ENCODE results near the gene FBXO39. TPM values are rescaled to one million over a fixed set of nuclear protein-coding genes. Genes with fewer than 3 reads are reported as not detected.
A peak's percentile ranks its signal among the peaks of the same experiment; 100 is the strongest.

Gene FBXO39
- total RNA-seq, 4 donors from 2014 or later, result not detected

DNA sequence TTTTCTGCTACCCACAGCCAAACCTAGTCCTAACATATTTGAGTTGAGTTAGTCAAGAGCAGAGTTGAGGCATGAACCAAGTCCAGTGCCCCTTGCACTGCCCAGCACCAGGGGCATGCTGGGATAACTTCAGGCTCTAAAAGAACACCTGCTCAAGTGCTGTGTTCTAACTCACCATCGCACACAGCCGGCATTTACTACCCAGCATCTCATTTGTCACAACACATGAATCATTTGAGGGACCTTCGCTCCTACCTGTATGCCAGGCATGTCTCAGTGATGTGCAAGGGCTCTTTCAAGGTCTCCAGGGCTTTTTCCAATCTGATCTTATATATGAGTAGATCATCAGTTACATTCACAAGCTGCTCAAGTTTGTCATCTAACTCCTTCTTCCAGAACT is 42.9 kb downstream of the FBXO39 start:
- no peaks in the 10 kb centered on the region for H3K9me3 ChIP-seq
- DNase-seq (no peak), ATAC-seq (no peak)
- H3K27me3 ChIP-seq, result peaks cover 0 to 4% (median 0%) of the 10 kb centered on the region in 3 donors
- in situ Hi-C loops (cut with MboI; ENCODE audit: low sequenced_read_pairs in 4 of 4) (no loop called here), intact Hi-C loops (cut with DNase I; ENCODE audit: low total_unique reads) (no loop called here)
- no peak overlapping the region for H3K4me3 ChIP-seq
- no peak overlapping the region for H3K27ac ChIP-seq
- TF ChIP-seq POLR2A (IDR thresholded peaks at IDR 0.05), result no peak
- TF ChIP-seq, protein P1, sequence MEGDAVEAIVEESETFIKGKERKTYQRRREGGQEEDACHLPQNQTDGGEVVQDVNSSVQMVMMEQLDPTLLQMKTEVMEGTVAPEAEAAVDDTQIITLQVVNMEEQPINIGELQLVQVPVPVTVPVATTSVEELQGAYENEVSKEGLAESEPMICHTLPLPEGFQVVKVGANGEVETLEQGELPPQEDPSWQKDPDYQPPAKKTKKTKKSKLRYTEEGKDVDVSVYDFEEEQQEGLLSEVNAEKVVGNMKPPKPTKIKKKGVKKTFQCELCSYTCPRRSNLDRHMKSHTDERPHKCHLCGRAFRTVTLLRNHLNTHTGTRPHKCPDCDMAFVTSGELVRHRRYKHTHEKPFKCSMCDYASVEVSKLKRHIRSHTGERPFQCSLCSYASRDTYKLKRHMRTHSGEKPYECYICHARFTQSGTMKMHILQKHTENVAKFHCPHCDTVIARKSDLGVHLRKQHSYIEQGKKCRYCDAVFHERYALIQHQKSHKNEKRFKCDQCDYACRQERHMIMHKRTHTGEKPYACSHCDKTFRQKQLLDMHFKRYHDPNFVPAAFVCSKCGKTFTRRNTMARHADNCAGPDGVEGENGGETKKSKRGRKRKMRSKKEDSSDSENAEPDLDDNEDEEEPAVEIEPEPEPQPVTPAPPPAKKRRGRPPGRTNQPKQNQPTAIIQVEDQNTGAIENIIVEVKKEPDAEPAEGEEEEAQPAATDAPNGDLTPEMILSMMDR (IDR thresholded peaks at IDR 0.05 in 4 of 5, conservative IDR thresholded peaks at IDR 0.05 in 1 of 5), result no peak
- H3K4me1 ChIP-seq, result no peaks in the 10 kb centered on the region
- no peaks in the 10 kb centered on the region for H3K36me3 ChIP-seq

- no peak for TF ChIP-seq POLR2A (IDR thresholded peaks at IDR 0.05)
- TF ChIP-seq, protein P1 (IDR thresholded peaks at IDR 0.05 in 4 of 5, conservative IDR thresholded peaks at IDR 0.05 in 1 of 5), result no peak
- DNase-seq, result no peak
- peaks cover 0 to 6% (median 4%) of the 10 kb centered on the region in 3 donors for H3K27me3 ChIP-seq
- H3K36me3 ChIP-seq, result no peaks in the 10 kb centered on the region
- H3K9me3 ChIP-seq, result no peaks in the 10 kb centered on the region
- H3K4me1 ChIP-seq, result no peaks in the 10 kb centered on the region
- intact Hi-C loops (cut with DNase I; ENCODE audit: low total_unique reads) (no loop called here), in situ Hi-C loops (cut with MboI; ENCODE audit: low sequenced_read_pairs in 4 of 4) (no loop called here)
- H3K4me3 ChIP-seq, result no peak overlapping the region
- H3K27ac ChIP-seq, result no peak overlapping the region
- no peak for ATAC-seq
Measured at GRCh38 chr17:6823011-6823442, 47.0 kb downstream of the FBXO39 start.

DNA sequence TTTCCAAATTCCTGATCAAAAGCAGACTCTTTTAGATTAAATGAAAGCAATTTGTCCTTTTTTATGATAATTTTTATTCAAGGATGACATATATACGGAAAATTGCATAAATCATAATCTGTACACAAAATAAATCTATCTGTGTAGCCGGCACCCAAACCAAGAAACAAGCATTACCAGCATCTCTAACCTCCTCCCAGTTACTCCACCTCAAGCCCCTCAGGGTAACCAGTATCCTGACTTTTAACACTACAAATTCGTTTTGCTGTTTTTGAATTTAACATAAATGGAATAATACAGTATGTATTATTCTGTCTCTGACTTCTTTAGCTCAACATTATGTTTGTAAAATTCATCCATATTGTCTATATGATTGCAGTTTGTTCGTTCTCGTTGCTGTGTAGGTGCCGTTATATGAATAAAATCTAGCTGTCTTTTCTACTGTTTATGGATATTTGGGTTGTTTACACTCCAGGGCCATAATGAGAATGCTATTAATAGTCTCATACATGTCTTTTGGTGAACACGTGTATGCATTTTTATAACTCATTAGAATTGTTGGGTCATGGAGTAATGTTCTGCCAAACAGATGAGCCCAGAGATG is 54.5 kb downstream of the FBXO39 start:
- no peak overlapping the region for H3K4me3 ChIP-seq
- in situ Hi-C loops (cut with MboI; ENCODE audit: low sequenced_read_pairs in 4 of 4) (loop anchor here in 2 of 4 donors (25.0 kb wide), 2 partner anchors 143 to 168 kb away; partner anchors contain the start of genes C17orf100 (in 1 of the 2) and MED31 (in 1 of the 2)), intact Hi-C loops (cut with DNase I; ENCODE audit: low total_unique reads) (no loop called here)
- TF ChIP-seq, protein P1 (IDR thresholded peaks at IDR 0.05 in 4 of 5, conservative IDR thresholded peaks at IDR 0.05 in 1 of 5), result no peak
- TF ChIP-seq POLR2A (IDR thresholded peaks at IDR 0.05), result no peak
- H3K27ac ChIP-seq, result no peak overlapping the region
- ATAC-seq, result no peak
- H3K36me3 ChIP-seq, result no peaks in the 10 kb centered on the region
- no peak for DNase-seq
- no peaks in the 10 kb centered on the region for H3K9me3 ChIP-seq
- H3K4me1 ChIP-seq, result no peaks in the 10 kb centered on the region
- H3K27me3 ChIP-seq, result peaks cover 27 to 49% (median 46%) of the 10 kb centered on the region in 3 donors

DNA sequence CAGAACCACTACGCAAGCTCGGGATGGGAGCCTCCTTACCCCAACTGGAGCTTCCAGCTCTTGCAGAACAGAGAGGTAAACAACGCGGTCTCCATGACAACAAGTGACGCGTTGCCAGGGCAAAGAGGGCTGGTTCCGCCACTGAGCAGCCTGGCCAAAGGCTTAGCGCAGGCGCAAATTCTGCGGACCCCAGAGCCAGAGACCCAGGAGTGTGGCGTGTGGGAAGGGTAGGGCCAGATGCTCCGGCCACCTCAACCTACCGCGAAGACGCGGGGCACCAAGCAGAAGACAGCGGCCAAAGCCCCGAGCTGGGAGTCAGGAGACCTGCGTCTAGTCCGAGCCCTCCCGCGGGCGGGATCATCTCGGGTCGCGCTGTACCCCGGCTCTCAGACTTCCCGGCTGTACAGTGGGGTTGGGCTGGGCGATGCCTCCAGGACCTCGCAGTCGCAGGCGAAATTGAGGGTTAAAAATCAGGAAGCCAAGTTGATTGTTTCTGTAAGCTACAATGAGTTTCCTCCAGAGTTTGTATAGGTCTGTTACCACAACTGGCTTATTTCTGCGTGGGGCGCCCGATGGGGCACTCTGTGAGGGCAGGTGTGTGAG is 55.7 kb downstream of the FBXO39 start, which contains the start of gene TEKT1:
TEKT1 (minus strand) TSS at position 69 of the 603 bp plus-strand sequence. CDS start 1,353 bp downstream, outside the sequence.
- in situ Hi-C loops (cut with MboI; ENCODE audit: low sequenced_read_pairs in 4 of 4) (loop anchor here in 2 of 4 donors (25.0 kb wide), 2 partner anchors 144 to 169 kb away; partner anchors contain the start of genes C17orf100 (in 1 of the 2) and MED31 (in 1 of the 2)), intact Hi-C loops (cut with DNase I; ENCODE audit: low total_unique reads) (no loop called here)
- peak within 1 kb of the TSS in 3 of 4 donors; percentile 6 to 37 (median 23) for H3K4me3 ChIP-seq
- ATAC-seq (no peak), DNase-seq (peak; percentile 25 to 32)
- H3K9me3 ChIP-seq, result no peaks in the 10 kb centered on the region
- H3K4me1 ChIP-seq, result no peaks in the 10 kb centered on the region
- H3K27ac ChIP-seq, result no peak within 1 kb of the TSS
- TF ChIP-seq POLR2A (IDR thresholded peaks at IDR 0.05), result no peak
- TF ChIP-seq, protein P1 (IDR thresholded peaks at IDR 0.05 in 4 of 5, conservative IDR thresholded peaks at IDR 0.05 in 1 of 5), result no peak
- H3K36me3 ChIP-seq, result no peaks in the 10 kb centered on the region
- H3K27me3 ChIP-seq, result peaks cover 27 to 51% (median 49%) of the 10 kb centered on the region in 3 donors

Other genes with a start within 250 kb of the FBXO39 start
- gene PITPNM3, start 219.7 kb upstream of the FBXO39 start, total RNA-seq, result under 1 TPM; 0.13 to 0.87 (median 0.41) TPM
- 1 to 10 TPM; 3.0 to 6.3 (median 3.6) TPM for gene KIAA0753, start 135.5 kb upstream of the FBXO39 start, total RNA-seq
- gene TXNDC17, start 135.2 kb upstream of the FBXO39 start, total RNA-seq, result 100 to 1,000 TPM in 2 of 4 donors, 10 to 100 TPM in 2; 85.5 to 183 (median 106) TPM
- gene MED31, start 124.6 kb upstream of the FBXO39 start, total RNA-seq, result 1 to 10 TPM; 3.8 to 8.6 (median 7.2) TPM
- under 1 TPM in 1 of 4 donors, not detected in 3; 0.27 TPM for gene C17orf100, start 124.5 kb upstream of the FBXO39 start, total RNA-seq
- gene SLC13A5, start 62.8 kb upstream of the FBXO39 start, total RNA-seq, result under 1 TPM in 3 of 4 donors, not detected in 1; 0.10 to 0.64 (median 0.39) TPM
- 10 to 100 TPM in 2 of 4 donors, 1 to 10 TPM in 2; 6.1 to 15.7 (median 9.8) TPM for gene XAF1, start 20.2 kb upstream of the FBXO39 start, total RNA-seq
- not detected for gene TEKT1, start 55.5 kb downstream of the FBXO39 start, total RNA-seq
- not detected for gene ALOX12, start 219.8 kb downstream of the FBXO39 start, total RNA-seq
- gene RNASEK, start 236.4 kb downstream of the FBXO39 start, total RNA-seq, result 100 to 1,000 TPM; 181 to 201 (median 190) TPM
- gene BCL6B, start 246.8 kb downstream of the FBXO39 start, total RNA-seq, result 1 to 10 TPM; 1.2 to 3.9 (median 2.1) TPM

Measured in gastrocnemius medialis (tissue), 4 donors.